ENCODE data around the gene MED25. TPM values are rescaled to one million over a fixed set of nuclear protein-coding genes. Genes with fewer than 3 reads are reported as not detected.

Gene MED25
- total RNA-seq, 3 donors from 2014 or later (not counting 1 experiment from before 2014, with no cell fraction given): 64.2 to 132 (median 69.5) TPM

DNA sequence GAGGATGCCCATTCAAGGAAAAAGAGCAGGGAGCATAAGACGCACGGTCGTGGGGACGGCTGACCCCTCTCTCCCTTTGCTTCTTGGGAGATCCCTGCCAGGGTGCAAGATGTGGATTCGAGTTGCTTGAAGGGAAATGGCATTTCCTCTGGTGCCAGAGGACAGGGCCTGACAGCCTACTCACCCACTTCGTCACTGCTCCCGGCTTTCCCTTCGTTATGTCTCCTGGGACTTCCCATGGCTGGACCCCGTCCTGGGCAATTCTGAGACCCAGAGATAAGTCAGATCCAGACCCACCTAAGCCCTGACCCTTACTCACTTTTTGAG is 60.6 kb downstream of the MED25 start:
- Mint-ChIP-seq H3K27ac (no peak overlapping the region), H3K4me3 (no peak overlapping the region), H3K9me3 (no peaks in the 10 kb centered on the region), H3K36me3 (no peaks in the 10 kb centered on the region), H3K27me3 (ENCODE audit: low read depth in 2 of 2) (no peaks in the 10 kb centered on the region), H3K4me1 (peaks cover 22 to 26% of the 10 kb centered on the region in 2 donors)
- intact Hi-C loops (cut with micrococcal nuclease): loop anchor here (5.0 kb wide), 1 partner anchor 391 kb away; the partner anchor contains the start of gene RPL13A
- H3K27ac ChIP-seq (ENCODE audit: low read length): no peak overlapping the region
- peaks cover 22% of the 10 kb centered on the region for H3K4me1 ChIP-seq (ENCODE audit: control insufficient read depth, insufficient read depth, low read length)
- no peak for DNase-seq
- no peaks in the 10 kb centered on the region for H3K9me3 ChIP-seq (ENCODE audit: control insufficient read depth, insufficient read depth, low read length)
- WGBS (ENCODE audit: insufficient coverage): 93% methylated on average over 9 of the region's 9 CpGs
- H3K4me3 ChIP-seq (ENCODE audit: low read length): no peak overlapping the region
- TF ChIP-seq, protein P1, sequence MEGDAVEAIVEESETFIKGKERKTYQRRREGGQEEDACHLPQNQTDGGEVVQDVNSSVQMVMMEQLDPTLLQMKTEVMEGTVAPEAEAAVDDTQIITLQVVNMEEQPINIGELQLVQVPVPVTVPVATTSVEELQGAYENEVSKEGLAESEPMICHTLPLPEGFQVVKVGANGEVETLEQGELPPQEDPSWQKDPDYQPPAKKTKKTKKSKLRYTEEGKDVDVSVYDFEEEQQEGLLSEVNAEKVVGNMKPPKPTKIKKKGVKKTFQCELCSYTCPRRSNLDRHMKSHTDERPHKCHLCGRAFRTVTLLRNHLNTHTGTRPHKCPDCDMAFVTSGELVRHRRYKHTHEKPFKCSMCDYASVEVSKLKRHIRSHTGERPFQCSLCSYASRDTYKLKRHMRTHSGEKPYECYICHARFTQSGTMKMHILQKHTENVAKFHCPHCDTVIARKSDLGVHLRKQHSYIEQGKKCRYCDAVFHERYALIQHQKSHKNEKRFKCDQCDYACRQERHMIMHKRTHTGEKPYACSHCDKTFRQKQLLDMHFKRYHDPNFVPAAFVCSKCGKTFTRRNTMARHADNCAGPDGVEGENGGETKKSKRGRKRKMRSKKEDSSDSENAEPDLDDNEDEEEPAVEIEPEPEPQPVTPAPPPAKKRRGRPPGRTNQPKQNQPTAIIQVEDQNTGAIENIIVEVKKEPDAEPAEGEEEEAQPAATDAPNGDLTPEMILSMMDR (IDR thresholded peaks at IDR 0.05): no peak
- peaks cover 43% of the 10 kb centered on the region for H3K36me3 ChIP-seq (ENCODE audit: control insufficient read depth, insufficient read depth, low read length)
- H3K27me3 ChIP-seq (ENCODE audit: control insufficient read depth, insufficient read depth, low read length): no peaks in the 10 kb centered on the region
- ATAC-seq: no peak

DNA sequence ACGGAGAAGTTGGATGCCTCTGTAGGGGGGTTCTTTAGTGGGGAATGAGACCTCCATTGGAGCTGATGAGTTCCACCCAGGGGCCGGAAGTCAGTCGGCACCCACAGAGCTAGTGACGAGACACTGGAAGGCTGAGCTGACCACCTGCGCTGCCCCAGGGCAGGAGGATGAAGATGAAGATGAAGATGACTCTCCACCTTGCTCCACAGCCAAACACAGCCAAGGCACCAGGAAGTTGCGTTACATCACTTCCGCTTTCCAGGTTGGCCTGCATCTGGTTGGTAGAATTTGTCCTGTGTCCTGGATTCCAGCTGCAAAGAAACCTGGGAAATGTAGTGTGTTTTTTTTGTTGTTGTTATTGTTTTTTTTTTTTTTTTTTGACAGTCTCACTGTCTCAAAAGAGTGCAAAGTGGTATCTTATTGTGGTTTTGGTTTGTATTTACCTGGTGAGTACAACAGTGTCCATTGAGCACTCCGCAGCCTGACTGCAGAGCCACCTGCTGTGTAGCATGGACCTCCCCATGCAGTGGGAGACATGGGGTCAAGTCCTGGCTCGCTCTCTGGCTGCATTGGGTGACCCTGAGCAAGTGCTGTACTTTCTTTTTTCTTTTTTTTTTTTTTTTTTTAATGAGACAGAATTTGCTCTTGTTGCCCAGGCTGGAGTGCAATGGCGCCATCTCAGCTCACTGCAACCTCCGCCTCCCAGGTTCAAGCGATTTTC is 61.3 kb downstream of the MED25 start:
- no peak for DNase-seq
- H3K27ac Mint-ChIP-seq: no peak overlapping the region
- no peak overlapping the region for H3K4me3 Mint-ChIP-seq
- peaks cover 22% of the 10 kb centered on the region for H3K4me1 ChIP-seq (ENCODE audit: control insufficient read depth, insufficient read depth, low read length)
- intact Hi-C loops (cut with micrococcal nuclease): loop anchor here (5.0 kb wide), 1 partner anchor 392 kb away; the partner anchor contains the start of gene RPL13A
- no peaks in the 10 kb centered on the region for H3K27me3 Mint-ChIP-seq (ENCODE audit: low read depth in 2 of 2)
- peaks cover 22 to 26% of the 10 kb centered on the region in 2 donors for H3K4me1 Mint-ChIP-seq
- no peak for ATAC-seq
- peaks cover 47% of the 10 kb centered on the region for H3K36me3 ChIP-seq (ENCODE audit: control insufficient read depth, insufficient read depth, low read length)
- WGBS (ENCODE audit: insufficient coverage): 92% methylated on average over 12 of the region's 12 CpGs
- H3K27me3 ChIP-seq (ENCODE audit: control insufficient read depth, insufficient read depth, low read length): no peaks in the 10 kb centered on the region
- H3K36me3 Mint-ChIP-seq: no peaks in the 10 kb centered on the region
- H3K4me3 ChIP-seq (ENCODE audit: low read length): no peak overlapping the region
- TF ChIP-seq, protein P1 (IDR thresholded peaks at IDR 0.05): no peak
- no peak overlapping the region for H3K27ac ChIP-seq (ENCODE audit: low read length)
- H3K9me3 ChIP-seq (ENCODE audit: control insufficient read depth, insufficient read depth, low read length): no peaks in the 10 kb centered on the region
- no peaks in the 10 kb centered on the region for H3K9me3 Mint-ChIP-seq

DNA sequence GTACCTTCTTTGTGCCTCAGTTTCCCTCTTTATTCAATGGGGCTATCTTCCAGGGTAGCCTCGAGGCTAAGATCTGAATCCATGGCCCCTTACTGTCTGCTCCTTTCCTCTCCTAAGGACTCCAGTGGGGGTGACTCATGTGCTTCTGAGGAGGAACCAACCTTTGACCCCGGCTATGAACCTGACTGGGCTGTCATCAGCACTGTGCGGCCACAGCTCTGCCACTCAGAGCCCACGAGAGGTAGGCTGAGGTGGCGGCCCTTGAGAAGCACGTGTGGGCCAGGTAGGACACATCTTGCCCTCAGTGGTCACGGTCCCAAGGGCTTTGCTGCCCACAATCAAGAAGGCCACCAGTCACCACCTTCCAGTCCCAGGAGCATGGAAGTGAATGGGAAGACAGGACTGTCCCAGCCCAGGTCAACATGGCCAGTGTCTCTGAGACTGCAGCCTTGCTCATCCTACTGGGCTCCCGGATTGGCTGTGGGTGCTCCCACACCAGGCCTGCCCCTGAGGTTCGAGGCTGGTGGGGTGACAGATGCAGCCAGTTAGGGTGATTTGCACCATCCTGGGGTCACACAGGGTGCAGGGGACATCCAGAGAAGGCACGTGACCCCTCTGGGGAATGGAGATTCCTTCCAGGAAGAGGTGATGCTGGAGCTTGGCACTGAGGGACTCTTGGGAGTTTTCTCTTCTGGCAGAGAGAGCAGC is 62.2 kb downstream of the MED25 start:
- H3K27ac Mint-ChIP-seq: no peak overlapping the region
- H3K4me3 Mint-ChIP-seq: peak overlapping the region; percentile 21
- Histone ChIP-seq H3K4me1 (ENCODE audit: control insufficient read depth, insufficient read depth, low read length) (peaks cover 18% of the 10 kb centered on the region), H3K27ac (ENCODE audit: low read length) (no peak overlapping the region), H3K9me3 (ENCODE audit: control insufficient read depth, insufficient read depth, low read length) (no peaks in the 10 kb centered on the region), H3K36me3 (ENCODE audit: control insufficient read depth, insufficient read depth, low read length) (peaks cover 53% of the 10 kb centered on the region), H3K4me3 (ENCODE audit: low read length) (no peak overlapping the region), H3K27me3 (ENCODE audit: control insufficient read depth, insufficient read depth, low read length) (no peaks in the 10 kb centered on the region)
- TF ChIP-seq, protein P1 (IDR thresholded peaks at IDR 0.05): no peak
- no peak for DNase-seq
- no peaks in the 10 kb centered on the region for H3K27me3 Mint-ChIP-seq (ENCODE audit: low read depth in 2 of 2)
- peaks cover 20 to 24% of the 10 kb centered on the region in 2 donors for H3K4me1 Mint-ChIP-seq
- intact Hi-C loops (cut with micrococcal nuclease): no loop called here
- WGBS (ENCODE audit: insufficient coverage): 94% methylated on average over 10 of the region's 10 CpGs
- H3K36me3 Mint-ChIP-seq: no peaks in the 10 kb centered on the region
- ATAC-seq: no peak
- no peaks in the 10 kb centered on the region for H3K9me3 Mint-ChIP-seq

Measured in natural killer cell (primary cell).